HG03439 (cell line): ENCODE results near the gene RBMXL3.
"Not testable (repeated sequence)": the region's sequence is repeated elsewhere in the genome, so short reads cannot be mapped to it uniquely, and the experiment has no call there.

Experiments used
- ATAC-seq: cut with Tn5 transposase; IDR thresholded peaks from one replicate; pipeline ENCODE4 v1.9.1; 2021; ENCODE audit warnings: mild to moderate bottlenecking, moderate library complexity; ENCODE audit not compliant: unreplicated experiment

The RBMXL3 gene

GRCh38 chrX:115189110-115189509 lies at the start of gene RBMXL3:
RBMXL3 (plus strand) TSS chrX:115189410; CDS start chrX:115189442, 32 bp downstream.
- no peak for ATAC-seq

- no peak for ATAC-seq
These were observed 47.2 kb upstream of the RBMXL3 start for GRCh38 chrX:115142057-115142456.

DNA sequence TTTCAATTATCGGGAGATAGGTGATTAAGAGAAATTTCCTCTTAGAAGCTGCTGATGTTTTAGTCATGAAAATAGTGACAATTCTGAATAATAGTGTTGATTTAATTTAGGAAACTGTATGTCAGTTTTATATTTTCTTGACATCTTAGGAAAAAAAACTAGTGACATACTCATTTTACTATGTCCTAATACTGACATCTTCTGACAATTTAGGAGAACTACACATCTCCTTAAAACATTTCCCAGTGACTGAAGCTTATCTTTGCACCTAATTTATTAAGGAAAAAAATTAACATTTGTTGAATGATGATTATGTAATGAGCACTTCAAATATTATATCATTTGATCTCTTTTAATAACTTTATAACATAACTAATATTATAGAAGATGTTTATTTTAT lies 42.0 kb upstream of the RBMXL3 start:
- no peak for ATAC-seq

DNA sequence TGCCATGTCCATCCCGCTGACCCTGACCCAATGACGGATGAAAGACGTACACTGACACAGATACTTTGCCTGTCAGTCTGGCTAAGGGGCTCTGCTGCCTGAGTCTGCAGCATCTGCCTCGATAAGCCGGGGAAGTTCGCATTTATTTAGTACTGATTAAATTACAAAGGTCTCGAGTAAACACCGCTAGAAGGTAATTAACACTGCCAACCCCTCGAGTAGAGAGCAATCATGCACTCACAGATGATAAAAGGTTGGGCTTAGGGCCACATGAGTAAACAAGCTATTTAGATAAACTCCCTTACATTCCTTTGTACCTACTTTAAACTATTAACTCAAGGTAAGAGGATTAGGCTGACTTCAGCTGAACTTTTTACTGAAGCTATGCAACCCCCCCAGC lies 16.0 kb upstream of the RBMXL3 start:
- ATAC-seq: no peak

- no peak for ATAC-seq
These were observed 14.7 kb upstream of the RBMXL3 start for GRCh38 chrX:115174548-115174947.

- ATAC-seq: no peak
These were observed 11.3 kb upstream of the RBMXL3 start for GRCh38 chrX:115177932-115178331.

DNA sequence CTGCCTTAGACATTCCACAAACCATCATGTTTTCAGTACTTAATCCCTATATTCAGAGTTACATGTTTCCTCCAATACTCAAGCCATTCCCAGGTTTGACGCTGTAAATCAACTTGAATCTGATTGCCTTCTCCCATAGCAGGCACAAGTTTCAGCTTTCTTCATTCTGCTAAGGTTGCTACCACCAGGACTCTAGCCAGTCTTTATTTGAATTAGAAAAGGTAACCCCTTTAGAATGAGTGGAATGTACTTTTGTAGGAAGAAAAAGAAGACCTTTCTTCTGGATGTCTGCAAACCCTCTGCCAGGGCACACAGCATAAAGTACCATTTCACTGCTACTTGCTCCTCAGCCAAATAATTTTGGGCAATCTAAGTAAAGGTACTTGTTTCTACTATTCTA lies 10.7 kb upstream of the RBMXL3 start:
- ATAC-seq: no peak

DNA sequence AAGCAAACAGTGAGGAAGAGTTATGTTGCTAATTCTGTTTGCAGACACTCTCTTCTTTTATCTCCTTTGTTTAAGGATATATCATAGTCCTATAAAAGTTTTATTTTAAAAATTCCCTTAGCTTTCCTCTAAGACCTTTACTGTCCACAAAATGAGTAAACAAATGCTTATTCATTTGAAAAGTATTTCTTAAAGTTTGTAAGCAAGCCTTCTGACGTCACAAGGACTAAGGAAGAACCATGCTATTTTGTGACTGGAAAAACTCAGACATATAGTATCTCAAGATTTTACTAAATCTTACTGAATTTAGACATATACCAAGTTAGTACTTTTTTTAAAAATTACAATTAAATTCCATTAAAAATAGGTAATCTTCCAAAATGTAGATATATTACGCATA lies 5.2 kb upstream of the RBMXL3 start:
- no peak for ATAC-seq

DNA sequence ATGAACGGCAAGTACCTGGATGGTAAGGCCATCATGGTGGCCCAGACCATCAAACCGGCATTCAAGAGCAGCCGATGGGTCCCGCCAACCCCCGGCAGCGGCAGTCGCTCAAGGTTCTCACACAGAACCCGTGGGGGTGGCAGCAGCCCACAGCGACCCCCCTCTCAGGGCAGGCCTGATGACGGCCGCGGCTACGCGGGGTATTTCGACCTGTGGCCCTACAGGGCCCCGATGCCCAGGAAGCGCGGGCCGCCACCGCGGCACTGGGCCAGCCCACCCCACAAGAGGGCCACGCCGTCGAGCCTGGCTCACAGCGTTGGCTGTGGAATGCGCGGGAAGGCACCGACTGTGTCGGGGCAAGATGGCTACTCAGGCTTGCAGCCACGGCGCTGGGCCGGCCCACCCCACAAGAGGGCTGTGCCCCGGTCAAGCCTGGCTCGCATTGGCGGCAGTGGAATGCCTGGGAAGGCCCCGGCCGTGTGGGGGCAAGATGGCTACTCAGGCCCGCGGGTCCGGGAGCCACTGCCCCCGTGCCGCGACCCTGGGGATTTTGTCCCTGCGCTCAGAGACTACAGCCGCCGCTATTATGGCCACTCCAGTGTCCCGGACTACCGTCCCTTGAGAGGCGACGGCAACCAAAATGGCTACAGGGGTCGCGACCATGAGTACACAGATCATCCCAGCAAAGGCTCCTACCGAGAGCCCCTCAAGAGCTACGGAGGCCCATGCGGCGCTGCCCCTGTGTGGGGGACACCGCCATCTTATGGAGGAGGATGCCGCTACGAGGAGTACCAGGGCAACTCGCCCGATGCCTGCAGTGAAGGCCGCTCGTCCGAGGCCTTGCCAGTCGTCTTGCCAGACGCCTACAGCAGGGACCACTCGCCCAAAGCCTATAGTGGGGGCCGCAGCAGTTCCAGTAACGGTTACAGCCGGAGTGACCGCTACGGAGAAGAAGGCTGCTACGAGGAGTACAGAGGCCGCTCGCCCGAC lies 731 bp downstream of the RBMXL3 start:
- no peak for ATAC-seq

DNA sequence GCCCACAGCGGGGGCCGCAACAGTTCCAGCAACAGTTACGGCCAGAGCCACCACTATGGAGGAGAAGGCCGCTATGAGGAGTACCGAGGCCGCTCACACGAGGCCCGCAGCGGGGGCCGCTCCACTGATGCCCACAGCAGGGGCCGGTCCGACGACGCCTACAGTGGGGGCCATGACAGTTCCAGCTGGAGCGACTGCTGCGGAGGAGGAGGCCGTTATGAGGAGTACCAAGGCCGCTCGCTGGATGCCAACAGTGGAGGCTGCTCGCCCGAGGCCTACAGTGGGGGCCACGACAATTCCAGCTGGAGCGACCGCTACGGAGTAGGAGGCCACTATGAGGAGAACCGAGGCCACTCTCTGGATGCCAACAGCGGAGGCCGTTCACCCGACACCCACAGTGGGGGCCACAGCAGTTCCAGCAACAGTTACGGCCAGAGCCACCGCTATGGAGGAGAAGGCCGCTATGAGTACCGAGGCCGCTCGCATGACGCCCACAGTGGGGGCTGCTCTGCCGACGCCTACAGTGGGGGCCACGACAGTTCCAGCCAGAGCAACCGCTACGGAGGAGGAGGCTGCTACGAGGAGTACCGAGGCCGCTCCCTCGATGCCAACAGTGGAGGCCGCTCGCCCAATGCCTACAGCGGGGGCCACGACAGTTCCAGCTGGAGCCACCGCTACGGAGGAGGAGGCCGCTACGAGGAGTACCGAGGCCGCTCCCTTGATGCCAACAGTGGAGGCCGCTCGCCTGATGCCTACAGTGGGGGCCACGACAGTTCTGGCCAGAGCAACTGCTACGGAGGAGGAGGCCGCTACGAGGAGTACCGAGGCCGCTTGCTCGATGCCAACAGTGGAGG lies 1.7 kb downstream of the RBMXL3 start:
- no peak for ATAC-seq

GRCh38 chrX:115191490-115192243 lies 2.5 kb downstream of the RBMXL3 start:
- no peak for ATAC-seq

DNA sequence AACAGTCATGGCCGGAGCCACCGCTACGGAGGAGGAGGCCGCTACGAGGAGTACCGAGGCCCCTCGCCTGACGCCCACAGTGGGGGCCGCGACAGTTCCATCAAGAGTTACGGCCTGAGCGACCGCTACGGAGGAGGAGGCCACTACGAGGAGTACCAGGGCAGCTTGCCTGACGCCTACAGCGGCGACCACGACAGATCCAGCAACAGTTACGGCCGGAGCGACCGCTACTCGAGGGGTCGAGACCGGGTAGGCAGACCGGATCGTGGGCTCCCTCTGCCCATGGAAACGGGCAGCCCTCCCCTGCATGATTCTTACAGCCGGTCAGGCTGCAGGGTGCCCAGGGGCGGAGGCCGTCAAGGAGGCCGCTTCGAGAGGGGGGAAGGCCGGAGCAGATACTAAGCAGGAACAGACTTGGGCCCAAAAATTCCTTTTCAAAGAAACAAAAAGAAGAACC lies 3.1 kb downstream of the RBMXL3 start:
- no peak for ATAC-seq

DNA sequence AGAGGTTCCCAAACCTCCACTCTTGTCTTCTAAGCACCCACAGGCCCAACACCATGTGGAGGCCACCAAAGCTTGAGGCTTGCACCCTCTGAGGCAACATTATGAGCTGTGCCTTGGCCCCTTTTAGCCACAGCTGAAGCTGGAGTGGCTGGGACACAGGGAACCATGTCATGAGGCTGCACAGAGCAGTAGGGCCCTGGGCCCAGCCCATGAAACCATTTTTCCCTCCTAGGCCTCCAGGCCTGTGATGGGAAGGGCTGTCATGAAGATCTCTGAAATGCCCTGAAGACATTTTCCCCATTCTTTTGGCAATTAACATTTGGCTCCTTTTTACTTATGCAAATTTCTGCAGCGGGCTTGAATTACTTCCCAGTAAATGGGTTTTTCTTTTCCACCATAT lies 14.8 kb downstream of the RBMXL3 start:
- no peak for ATAC-seq

GRCh38 chrX:115209547-115209946 lies 20.3 kb downstream of the RBMXL3 start:
- ATAC-seq: not testable (repeated sequence)

GRCh38 chrX:115214151-115214550 lies 24.9 kb downstream of the RBMXL3 start:
- no peak for ATAC-seq

DNA sequence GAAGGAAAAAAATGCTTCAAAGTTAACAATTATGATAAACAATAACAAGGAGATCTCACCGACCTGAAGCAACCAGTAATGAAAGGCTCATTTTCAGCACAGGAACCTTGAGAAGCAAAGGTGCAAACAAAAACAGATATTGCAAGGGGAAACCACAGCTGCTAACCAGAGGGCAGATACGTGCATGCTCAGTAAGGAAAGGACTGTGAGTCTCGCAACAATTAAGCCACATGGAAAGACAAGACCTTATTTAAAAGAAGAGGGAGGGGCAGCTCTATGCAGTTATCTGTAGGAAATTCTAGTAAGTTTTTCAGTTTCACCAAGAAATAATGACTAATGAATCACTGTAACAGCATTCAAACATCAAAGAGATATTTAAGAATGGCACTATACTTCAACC lies 25.4 kb downstream of the RBMXL3 start:
- ATAC-seq: no peak

- ATAC-seq: not testable (repeated sequence)
These were observed 28.1 kb downstream of the RBMXL3 start for GRCh38 chrX:115217346-115217745.

GRCh38 chrX:115226929-115227328 lies 37.7 kb downstream of the RBMXL3 start:
- no peak for ATAC-seq

GRCh38 chrX:115229337-115230003 lies 40.3 kb downstream of the RBMXL3 start:
- no peak for ATAC-seq

GRCh38 chrX:115232933-115233496 lies 43.8 kb downstream of the RBMXL3 start:
- ATAC-seq: no peak
